CD4-positive, alpha-beta T cell (primary cell): Measurements from ENCODE around the gene LCA5L. TPM values are rescaled to one million over a fixed set of nuclear protein-coding genes. Genes with fewer than 3 reads are reported as not detected.
A peak's percentile ranks its signal among the peaks of the same experiment; 100 is the strongest.
"Not testable (repeated sequence)": the region's sequence is repeated elsewhere in the genome, so short reads cannot be mapped to it uniquely, and the experiment has no call there.

ENCODE experiments used
- ATAC-seq: fragments of 200-7000 bp; cut with Tn5 transposase; one replicate; pipeline ENCODE4 v1.10.0; 2022; ENCODE audit warnings: mild to moderate bottlenecking; ENCODE audit not compliant: poor library complexity
- CTCF ChIA-PET: fragments of 350-600 bp; sonication (Branson Sonifier 250); formaldehyde crosslinking; loops from one replicate; lab custom pipeline; 2021; ENCODE audit warnings: antibody characterized with exemption, inconsistent platforms; lab: Charles Lee
- POLR2A ChIA-PET: fragments of 350-600 bp; sonication (Branson Sonifier 250); formaldehyde crosslinking; loops from one replicate; lab custom pipeline; 2021; ENCODE audit warnings: antibody characterized with exemption, inconsistent platforms; lab: Charles Lee
- DNase-seq, 14 experiments: peaks; one replicate each; pipeline ENCODE4 v3.0.0-alpha.2; 2013 to 2020; ENCODE audit warnings: mixed read lengths in 2 of 14
- H3K27ac ChIP-seq, 2 donors: one replicate each; pipeline versions ENCODE4 v1.5.1 to v1.7.0; 2013; ENCODE audit warnings: low read length in 2 of 2, low read depth in 1 of 2, mild to moderate bottlenecking in 1 of 2
- H3K27me3 ChIP-seq, 2 experiments: 1 replicate in 1 of 2; 2 replicates in 1 of 2; pipeline versions ENCODE4 v1.6.1 to v1.7.0; 2013; ENCODE audit warnings: low read length in 2 of 2, control low read depth in 1 of 2, mild to moderate bottlenecking in 1 of 2, moderate library complexity in 1 of 2; ENCODE audit not compliant: insufficient read depth in 2 of 2, control insufficient read depth in 1 of 2
- H3K36me3 ChIP-seq: one replicate; pipeline ENCODE4 v1.6.1; 2013; ENCODE audit warnings: low read length, control low read depth; ENCODE audit not compliant: insufficient read depth
- H3K4me1 ChIP-seq: one replicate; pipeline ENCODE4 v1.6.1; 2013; ENCODE audit warnings: low read length, control low read depth; ENCODE audit not compliant: insufficient read depth
- H3K4me3 ChIP-seq: one replicate; pipeline ENCODE4 v1.5.1; 2013; ENCODE audit warnings: mild to moderate bottlenecking, low read length, moderate library complexity
- H3K9me3 ChIP-seq, 2 experiments: 1 replicate in 1 of 2; 2 replicates in 1 of 2; pipeline versions ENCODE4 v1.6.1 to v1.7.0; 2013; ENCODE audit warnings: low read length in 2 of 2, mild to moderate bottlenecking in 2 of 2, control low read depth in 1 of 2, moderate library complexity in 1 of 2; ENCODE audit not compliant: control insufficient read depth in 1 of 2, insufficient read depth in 1 of 2
- H3K27ac Mint-ChIP-seq: one replicate; pipeline ENCODE4 v1.8.0; 2020; ENCODE audit warnings: mixed read lengths
- H3K27me3 Mint-ChIP-seq: one replicate; pipeline ENCODE4 v1.8.0; 2021; ENCODE audit warnings: mixed read lengths
- H3K36me3 Mint-ChIP-seq: one replicate; pipeline ENCODE4 v1.8.0; 2021; ENCODE audit warnings: low read depth, mixed read lengths
- H3K4me1 Mint-ChIP-seq: one replicate; pipeline ENCODE4 v1.8.0; 2021; ENCODE audit warnings: low read depth, mixed read lengths
- H3K4me3 Mint-ChIP-seq: one replicate; pipeline ENCODE4 v1.8.0; 2020; ENCODE audit warnings: mild to moderate bottlenecking, mixed read lengths
- H3K9me3 Mint-ChIP-seq: one replicate; pipeline ENCODE4 v1.8.0; 2020; ENCODE audit warnings: mixed read lengths
- intact Hi-C, 2 experiments: fragments of 100-400 bp; cut with DNase I in 1 of 2; cut with micrococcal nuclease in 1 of 2; formaldehyde crosslinking; loops; one replicate each; pipeline versions ENCODE4 v1.15.1 to v1.9.0; 2023 to 2025; cut with DNase I, micrococcal nuclease
- total RNA-seq, 174 experiments: library from RNA in 2 of 174; stranded (reverse) in 2 of 174; gene quantifications; one replicate each; pipeline ENCODE4 v1.2.3 and lab custom pipeline; 2021 to 2026
- TF ChIP-seq, protein P1 (sequence below): fragments of 200-600 bp; IDR thresholded peaks from one replicate; pipeline ENCODE4 v1.8.0; 2022; ENCODE audit warnings: antibody characterized with exemption, mild to moderate bottlenecking

The LCA5L gene
- total RNA-seq, 2 experiments from 2014 or later = 0.17 TPM; not detected in 1

GRCh38 chr21:39375446-39375845, 70.1 kb downstream of the LCA5L start:
- intact Hi-C loops = no loop called here
- peaks cover 0 to 2% of the 10 kb centered on the region in 2 experiments for H3K27me3 ChIP-seq
- Mint-ChIP-seq H3K4me3 (no peak overlapping the region), H3K9me3 (no peaks in the 10 kb centered on the region), H3K4me1 (peaks cover 7% of the 10 kb centered on the region), H3K36me3 (peaks cover 6% of the 10 kb centered on the region), H3K27ac (no peak overlapping the region), H3K27me3 (no peaks in the 10 kb centered on the region)
- ChIA-PET POLR2A (no interaction called here), CTCF (no interaction called here)
- no peak for ATAC-seq
- no peak overlapping the region for H3K4me3 ChIP-seq
- H3K4me1 ChIP-seq = peaks cover under 1% of the 10 kb centered on the region
- no peaks in the 10 kb centered on the region for H3K9me3 ChIP-seq
- no peak for DNase-seq
- TF ChIP-seq, protein P1, sequence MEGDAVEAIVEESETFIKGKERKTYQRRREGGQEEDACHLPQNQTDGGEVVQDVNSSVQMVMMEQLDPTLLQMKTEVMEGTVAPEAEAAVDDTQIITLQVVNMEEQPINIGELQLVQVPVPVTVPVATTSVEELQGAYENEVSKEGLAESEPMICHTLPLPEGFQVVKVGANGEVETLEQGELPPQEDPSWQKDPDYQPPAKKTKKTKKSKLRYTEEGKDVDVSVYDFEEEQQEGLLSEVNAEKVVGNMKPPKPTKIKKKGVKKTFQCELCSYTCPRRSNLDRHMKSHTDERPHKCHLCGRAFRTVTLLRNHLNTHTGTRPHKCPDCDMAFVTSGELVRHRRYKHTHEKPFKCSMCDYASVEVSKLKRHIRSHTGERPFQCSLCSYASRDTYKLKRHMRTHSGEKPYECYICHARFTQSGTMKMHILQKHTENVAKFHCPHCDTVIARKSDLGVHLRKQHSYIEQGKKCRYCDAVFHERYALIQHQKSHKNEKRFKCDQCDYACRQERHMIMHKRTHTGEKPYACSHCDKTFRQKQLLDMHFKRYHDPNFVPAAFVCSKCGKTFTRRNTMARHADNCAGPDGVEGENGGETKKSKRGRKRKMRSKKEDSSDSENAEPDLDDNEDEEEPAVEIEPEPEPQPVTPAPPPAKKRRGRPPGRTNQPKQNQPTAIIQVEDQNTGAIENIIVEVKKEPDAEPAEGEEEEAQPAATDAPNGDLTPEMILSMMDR = no peak
- H3K36me3 ChIP-seq = no peaks in the 10 kb centered on the region
- H3K27ac ChIP-seq = no peak overlapping the region

- H3K9me3 Mint-ChIP-seq = no peaks in the 10 kb centered on the region
- H3K4me3 Mint-ChIP-seq = no peak overlapping the region
- no peaks in the 10 kb centered on the region for H3K4me1 Mint-ChIP-seq
- ChIA-PET CTCF (interaction anchor here (1.3 to 1.7 kb wide), 2 partner anchors 10 to 14 kb away, joined by 5 to 11 read pairs; no protein-coding TSS in a partner anchor), POLR2A (interaction anchor here (1.6 kb wide), 1 partner anchor 26 kb away, joined by 6 read pairs; the partner anchor contains the start of gene HMGN1)
- TF ChIP-seq, protein P1 = no peak
- intact Hi-C loops = no loop called here
- H3K27ac Mint-ChIP-seq = no peak overlapping the region
- Histone ChIP-seq H3K27me3 (peaks cover 0 to 2% of the 10 kb centered on the region in 2 experiments), H3K4me1 (no peaks in the 10 kb centered on the region), H3K27ac (no peak overlapping the region), H3K4me3 (no peak overlapping the region), H3K36me3 (no peaks in the 10 kb centered on the region), H3K9me3 (no peaks in the 10 kb centered on the region)
- no peaks in the 10 kb centered on the region for H3K36me3 Mint-ChIP-seq
- no peak for DNase-seq
- H3K27me3 Mint-ChIP-seq = no peaks in the 10 kb centered on the region
- ATAC-seq = no peak
These were observed 71.5 kb downstream of the LCA5L start for GRCh38 chr21:39374046-39374445.

GRCh38 chr21:39373634-39374033, 71.9 kb downstream of the LCA5L start:
- TF ChIP-seq, protein P1 = no peak
- POLR2A ChIA-PET = interaction anchor here (1.6 kb wide), 1 partner anchor 25 kb away, joined by 6 read pairs; the partner anchor contains the start of gene HMGN1
- DNase-seq (peak in 3 of 14 experiments; percentile 15 to 56 (median 54)), ATAC-seq (peak; percentile 83)
- H3K9me3 Mint-ChIP-seq = no peaks in the 10 kb centered on the region
- H3K4me1 Mint-ChIP-seq = no peaks in the 10 kb centered on the region
- H3K27ac Mint-ChIP-seq = no peak overlapping the region
- CTCF ChIA-PET = interaction anchor here (1.3 to 1.7 kb wide), 2 partner anchors 10 to 14 kb away, joined by 5 to 11 read pairs; no protein-coding TSS in a partner anchor
- no peaks in the 10 kb centered on the region for H3K36me3 ChIP-seq
- peaks cover 0 to 2% of the 10 kb centered on the region in 2 experiments for H3K27me3 ChIP-seq
- no peaks in the 10 kb centered on the region for H3K9me3 ChIP-seq
- H3K4me1 ChIP-seq = no peaks in the 10 kb centered on the region
- H3K27me3 Mint-ChIP-seq = no peaks in the 10 kb centered on the region
- H3K27ac ChIP-seq = no peak overlapping the region
- no peaks in the 10 kb centered on the region for H3K36me3 Mint-ChIP-seq
- H3K4me3 ChIP-seq = no peak overlapping the region
- H3K4me3 Mint-ChIP-seq = no peak overlapping the region
- intact Hi-C loops = loop anchor here in 1 of 2 experiments (1.0 to 2.0 kb wide), 2 partner anchors 15 to 68 kb away; no protein-coding TSS in a partner anchor

GRCh38 chr21:39369896-39370288, 75.7 kb downstream of the LCA5L start:
- H3K9me3 Mint-ChIP-seq, DNase-seq, POLR2A ChIA-PET, H3K4me1 ChIP-seq, H3K4me1 Mint-ChIP-seq, CTCF ChIA-PET, H3K27me3 Mint-ChIP-seq, H3K36me3 Mint-ChIP-seq, H3K36me3 ChIP-seq, intact Hi-C loops, H3K27me3 ChIP-seq, H3K27ac Mint-ChIP-seq, H3K4me3 ChIP-seq, H3K27ac ChIP-seq, H3K4me3 Mint-ChIP-seq, H3K9me3 ChIP-seq, ATAC-seq: not testable (repeated sequence)
